ENCODE results near the gene ANO7.

DNA sequence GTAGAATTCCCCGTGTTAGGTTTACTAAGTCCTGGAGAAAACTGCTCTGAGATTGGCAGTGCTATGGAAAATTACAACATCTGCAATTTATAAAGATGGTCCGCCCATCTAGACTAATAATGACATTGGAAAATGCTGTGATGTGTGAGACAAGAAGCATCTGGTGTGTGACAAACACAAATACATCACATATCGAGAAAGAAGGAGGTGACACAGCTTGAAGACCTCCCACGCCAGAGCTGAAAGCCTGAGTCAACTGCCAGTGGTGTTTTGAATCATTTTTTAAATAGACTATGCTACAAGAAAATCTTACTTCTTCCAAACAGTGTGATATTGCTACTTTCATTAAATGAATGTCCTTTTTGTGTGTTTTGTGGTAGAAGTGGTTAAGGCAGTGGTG lies 8.6 kb upstream of the ANO7 start:
- TF ChIP-seq ZFYVE20 (CRISPR knock-in tag; IDR thresholded peaks at IDR 0.05; ENCODE audit: borderline replicate concordance, low read depth): no peak
- TF ChIP-seq CTCF (CRISPR knock-in tag; IDR thresholded peaks at IDR 0.05): no peak
- no peak for TF ChIP-seq KAT7 (CRISPR knock-in tag; IDR thresholded peaks at IDR 0.05; ENCODE audit: borderline replicate concordance)
- no peak for TF ChIP-seq PPARG (CRISPR knock-in tag; conservative IDR thresholded peaks at IDR 0.05)
- TF ChIP-seq RAD21 (CRISPR knock-in tag; IDR thresholded peaks at IDR 0.05): no peak
- TF ChIP-seq TAF1 (CRISPR knock-in tag; IDR thresholded peaks at IDR 0.05): no peak
- no peak for TF ChIP-seq EZH2 (conservative IDR thresholded peaks at IDR 0.05; ENCODE audit: low read depth, low read length)
- TF ChIP-seq ZNF460 (CRISPR knock-in tag; IDR thresholded peaks at IDR 0.05; ENCODE audit: borderline replicate concordance): no peak
- TF ChIP-seq HDAC6 (IDR thresholded peaks at IDR 0.05; ENCODE audit: low read depth, low read length): no peak
- no peak for TF ChIP-seq ZNF343 (CRISPR knock-in tag; IDR thresholded peaks at IDR 0.05)
